Neural progenitor cell (in vitro differentiated cells): ENCODE results near the gene MEG3. TPM values are rescaled to one million over a fixed set of nuclear protein-coding genes. Genes with fewer than 3 reads are reported as not detected.

Experiments used
- DNase-seq: peaks from one replicate; pipeline ENCODE4 v3.0.0-alpha.2; 2016; ENCODE audit warnings: low spot score
- H2AFZ ChIP-seq: fragments of 200-600 bp; sonication (generic); replicated peaks from 2 replicates; pipeline ENCODE4 v1.6.1; 2016; ENCODE audit warnings: antibody characterized with exemption
- H3F3A ChIP-seq: fragments of 200-600 bp; sonication (generic); 2 replicates; pipeline ENCODE4 v1.6.1; 2016; ENCODE audit warnings: antibody characterized with exemption, low read depth
- H3K27ac ChIP-seq: fragments of 200-600 bp; sonication (generic); 2 replicates; pipeline ENCODE4 v1.5.1; 2016; ENCODE audit warnings: mild to moderate bottlenecking
- H3K27me3 ChIP-seq: fragments of 200-600 bp; sonication (generic); 2 replicates; pipeline ENCODE4 v1.6.1; 2016; ENCODE audit warnings: mild to moderate bottlenecking, moderate library complexity
- H3K36me3 ChIP-seq: fragments of 200-600 bp; sonication (generic); 2 replicates; pipeline ENCODE4 v1.5.1; 2016
- H3K4me1 ChIP-seq: fragments of 200-600 bp; sonication (generic); 2 replicates; pipeline ENCODE4 v1.6.1; 2016; ENCODE audit warnings: mixed run types
- H3K4me2 ChIP-seq: fragments of 200-600 bp; sonication (generic); 2 replicates; pipeline ENCODE4 v1.6.1; 2016
- H3K4me3 ChIP-seq: fragments of 200-600 bp; sonication (generic); 2 replicates; pipeline ENCODE4 v1.5.1; 2016
- H3K79me2 ChIP-seq: fragments of 200-600 bp; sonication (generic); 2 replicates; pipeline ENCODE4 v1.6.1; 2016; ENCODE audit warnings: low read depth
- H3K9ac ChIP-seq: fragments of 200-600 bp; sonication (generic); 2 replicates; pipeline ENCODE4 v1.6.1; 2016
- H3K9me3 ChIP-seq: fragments of 200-600 bp; sonication (generic); 2 replicates; pipeline ENCODE4 v1.5.1; 2016; ENCODE audit warnings: low read depth
- H4K20me1 ChIP-seq: fragments of 200-600 bp; sonication (generic); 2 replicates; pipeline ENCODE4 v1.6.1; 2016; ENCODE audit warnings: low read depth
- H3K27ac Mint-ChIP-seq: 3 replicates; pipeline ENCODE4 v1.8.0; 2021; ENCODE audit warnings: mixed read lengths
- H3K27me3 Mint-ChIP-seq: 2 replicates; pipeline ENCODE4 v1.8.0; 2022; ENCODE audit warnings: low read depth, mild to moderate bottlenecking, inconsistent platforms, moderate library complexity, mixed read lengths; ENCODE audit not compliant: insufficient read depth
- H3K36me3 Mint-ChIP-seq: 3 replicates; pipeline ENCODE4 v1.8.0; 2021; ENCODE audit warnings: mixed read lengths
- H3K4me1 Mint-ChIP-seq: 3 replicates; pipeline ENCODE4 v1.8.0; 2021; ENCODE audit warnings: mixed read lengths
- H3K4me3 Mint-ChIP-seq: 3 replicates; pipeline ENCODE4 v1.8.0; 2021; ENCODE audit warnings: mild to moderate bottlenecking, moderate library complexity, mixed read lengths
- H3K9me3 Mint-ChIP-seq: 3 replicates; pipeline ENCODE4 v1.8.0; 2020; ENCODE audit warnings: mixed read lengths
- EZH2 ChIP-seq: fragments of 200-600 bp; sonication (generic); IDR thresholded peaks from 2 replicates; pipeline ENCODE4 v1.6.1; 2017; ENCODE audit warnings: antibody characterized with exemption, mild to moderate bottlenecking, moderate library complexity
- EZH2phosphoT487 ChIP-seq: fragments of 200-600 bp; sonication (generic); IDR thresholded peaks from 2 replicates; pipeline ENCODE4 v1.6.1; 2017; ENCODE audit warnings: antibody characterized with exemption
- total RNA-seq: library from RNA; depleted of rRNA; stranded (reverse); fragments of >200 nt; gene quantifications from 2 replicates; pipeline ENCODE4 v1.2.3, GENCODE V29; 2015; ENCODE audit warnings: low replicate concordance
- TF ChIP-seq, protein P1 (sequence below): fragments of 200-600 bp; sonication (generic); IDR thresholded peaks from 2 replicates; pipeline ENCODE4 v1.5.1; 2017; ENCODE audit warnings: antibody characterized with exemption, mild to moderate bottlenecking

The MEG3 gene
- total RNA-seq, 1 donor from 2014 or later = 10.6 TPM

DNA sequence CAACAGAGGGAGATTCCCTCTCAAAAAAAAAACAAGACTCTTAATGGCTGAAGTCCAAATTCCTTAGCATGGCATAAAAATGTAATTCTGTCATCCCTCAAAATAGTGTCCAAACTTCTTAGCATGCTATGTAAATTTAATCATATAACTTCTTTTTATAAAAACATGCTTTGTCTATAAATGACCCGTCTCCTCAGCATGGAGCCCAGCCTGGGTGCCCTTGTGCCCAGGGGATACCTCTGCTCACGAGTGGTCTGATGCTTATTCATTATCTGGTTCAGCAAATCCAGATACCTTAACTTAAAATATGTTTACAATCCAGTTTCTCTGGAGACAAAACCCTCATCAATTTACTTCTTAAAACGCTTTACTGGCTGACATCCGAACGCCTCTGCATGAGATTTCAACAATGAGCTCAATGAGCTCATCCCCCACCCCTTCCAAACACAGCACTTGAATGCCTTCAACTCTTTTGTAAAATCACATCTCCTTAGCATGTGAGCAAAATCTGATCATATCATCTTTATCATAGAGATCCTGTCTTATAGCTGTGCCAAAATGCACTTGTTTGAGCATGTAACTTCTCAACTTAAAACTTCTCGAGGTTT is 61.9 kb downstream of the MEG3 start:
- no peaks in the 10 kb centered on the region for H3F3A ChIP-seq
- no peak overlapping the region for H3K27ac Mint-ChIP-seq
- peaks cover 20% of the 10 kb centered on the region for H3K9me3 Mint-ChIP-seq
- H3K27ac ChIP-seq = no peak overlapping the region
- H3K4me2 ChIP-seq = peak overlapping the region; percentile 41
- no peaks in the 10 kb centered on the region for H4K20me1 ChIP-seq
- H3K9me3 ChIP-seq = no peaks in the 10 kb centered on the region
- no peak overlapping the region for H3K4me3 ChIP-seq
- H3K27me3 Mint-ChIP-seq = peaks cover 2% of the 10 kb centered on the region
- H3K4me1 ChIP-seq = peaks cover 21% of the 10 kb centered on the region
- no peaks in the 10 kb centered on the region for H3K79me2 ChIP-seq
- TF ChIP-seq EZH2phosphoT487 (no peak), EZH2 (no peak)
- TF ChIP-seq, protein P1, sequence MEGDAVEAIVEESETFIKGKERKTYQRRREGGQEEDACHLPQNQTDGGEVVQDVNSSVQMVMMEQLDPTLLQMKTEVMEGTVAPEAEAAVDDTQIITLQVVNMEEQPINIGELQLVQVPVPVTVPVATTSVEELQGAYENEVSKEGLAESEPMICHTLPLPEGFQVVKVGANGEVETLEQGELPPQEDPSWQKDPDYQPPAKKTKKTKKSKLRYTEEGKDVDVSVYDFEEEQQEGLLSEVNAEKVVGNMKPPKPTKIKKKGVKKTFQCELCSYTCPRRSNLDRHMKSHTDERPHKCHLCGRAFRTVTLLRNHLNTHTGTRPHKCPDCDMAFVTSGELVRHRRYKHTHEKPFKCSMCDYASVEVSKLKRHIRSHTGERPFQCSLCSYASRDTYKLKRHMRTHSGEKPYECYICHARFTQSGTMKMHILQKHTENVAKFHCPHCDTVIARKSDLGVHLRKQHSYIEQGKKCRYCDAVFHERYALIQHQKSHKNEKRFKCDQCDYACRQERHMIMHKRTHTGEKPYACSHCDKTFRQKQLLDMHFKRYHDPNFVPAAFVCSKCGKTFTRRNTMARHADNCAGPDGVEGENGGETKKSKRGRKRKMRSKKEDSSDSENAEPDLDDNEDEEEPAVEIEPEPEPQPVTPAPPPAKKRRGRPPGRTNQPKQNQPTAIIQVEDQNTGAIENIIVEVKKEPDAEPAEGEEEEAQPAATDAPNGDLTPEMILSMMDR = no peak
- no peak overlapping the region for H3K9ac ChIP-seq
- no peaks in the 10 kb centered on the region for H3K36me3 ChIP-seq
- DNase-seq = no peak
- H3K4me1 Mint-ChIP-seq = peaks cover 9% of the 10 kb centered on the region
- peak overlapping the region; percentile 27 for H2AFZ ChIP-seq
- no peak overlapping the region for H3K4me3 Mint-ChIP-seq
- no peaks in the 10 kb centered on the region for H3K36me3 Mint-ChIP-seq
- no peaks in the 10 kb centered on the region for H3K27me3 ChIP-seq

DNA sequence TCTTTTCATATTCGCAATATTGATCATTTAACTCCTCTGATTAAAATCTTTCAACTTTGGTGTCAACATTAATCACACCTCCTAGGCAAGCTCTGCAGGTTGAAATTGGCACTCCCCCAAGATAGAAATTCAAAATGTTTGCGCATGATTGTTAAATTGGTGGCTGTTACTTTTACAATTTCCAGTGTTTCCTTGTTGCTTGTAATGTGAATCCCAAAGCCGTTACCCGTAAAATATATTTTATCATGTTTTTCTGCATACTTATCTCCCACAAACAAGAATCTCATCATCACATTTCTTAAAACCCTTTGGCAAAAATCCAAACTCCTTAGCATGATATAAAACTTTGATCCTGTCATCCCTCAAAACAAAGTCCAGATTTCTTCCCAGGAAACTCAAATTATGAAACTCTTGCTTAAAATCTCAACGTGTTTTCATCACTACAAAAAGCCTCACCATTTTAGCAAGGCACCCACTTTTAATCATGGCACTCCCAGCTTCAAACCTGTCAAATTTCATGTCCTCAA is 62.9 kb downstream of the MEG3 start:
- no peak overlapping the region for H3K4me3 Mint-ChIP-seq
- H3K27ac Mint-ChIP-seq = no peak overlapping the region
- H3K36me3 ChIP-seq = no peaks in the 10 kb centered on the region

DNA sequence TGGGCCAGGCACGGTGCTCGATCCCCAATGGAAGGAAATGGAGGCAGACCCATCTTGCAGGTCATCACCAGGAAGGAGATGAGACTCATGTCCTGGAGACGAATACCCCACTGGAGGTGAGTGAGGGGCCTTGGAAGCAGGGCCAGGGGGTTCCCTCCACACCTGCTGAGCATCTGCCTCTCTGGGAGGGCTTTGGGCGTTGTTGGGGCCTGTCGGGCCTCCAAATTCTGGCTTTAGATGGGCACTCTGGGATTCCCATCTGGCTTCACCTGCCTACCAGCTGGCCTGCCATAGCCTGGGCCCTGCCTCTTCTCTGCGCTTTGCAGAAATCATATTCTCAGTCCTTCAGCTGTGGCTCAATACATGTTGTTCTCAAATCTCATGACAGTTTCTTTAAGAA is 63.7 kb downstream of the MEG3 start:
- TF ChIP-seq, protein P1 = no peak
- no peak for TF ChIP-seq EZH2phosphoT487
- TF ChIP-seq EZH2 = no peak

More for the DNA sequence above, 62.9 kb downstream of the MEG3 start:
- Histone ChIP-seq H2AFZ (no peak overlapping the region), H3K79me2 (no peaks in the 10 kb centered on the region), H3K9me3 (no peaks in the 10 kb centered on the region), H3K4me1 (peaks cover 21% of the 10 kb centered on the region), H3K4me3 (no peak overlapping the region), H3K27me3 (no peaks in the 10 kb centered on the region), H3K9ac (no peak overlapping the region), H3K4me2 (no peak overlapping the region), H3F3A (no peaks in the 10 kb centered on the region), H4K20me1 (no peaks in the 10 kb centered on the region), H3K27ac (no peak overlapping the region)
- no peak for DNase-seq
- peaks cover 2% of the 10 kb centered on the region for H3K27me3 Mint-ChIP-seq
- peaks cover 11% of the 10 kb centered on the region for H3K9me3 Mint-ChIP-seq
- peaks cover 12% of the 10 kb centered on the region for H3K4me1 Mint-ChIP-seq
- no peaks in the 10 kb centered on the region for H3K36me3 Mint-ChIP-seq
- TF ChIP-seq, protein P1 = no peak
- TF ChIP-seq EZH2phosphoT487 (no peak), EZH2 (no peak)

More for the DNA sequence above, 63.7 kb downstream of the MEG3 start:
- peaks cover 21% of the 10 kb centered on the region for H3K4me1 ChIP-seq
- no peak overlapping the region for H2AFZ ChIP-seq
- H3K27me3 ChIP-seq = no peaks in the 10 kb centered on the region
- H3K4me2 ChIP-seq = no peak overlapping the region
- H3K36me3 ChIP-seq = no peaks in the 10 kb centered on the region
- H3F3A ChIP-seq = no peaks in the 10 kb centered on the region
- Mint-ChIP-seq H3K27ac (no peak overlapping the region), H3K4me3 (no peak overlapping the region), H3K27me3 (peaks cover 2% of the 10 kb centered on the region), H3K9me3 (peaks cover 4% of the 10 kb centered on the region), H3K36me3 (no peaks in the 10 kb centered on the region), H3K4me1 (peaks cover 12% of the 10 kb centered on the region)
- H3K79me2 ChIP-seq = no peaks in the 10 kb centered on the region
- H3K9ac ChIP-seq = no peak overlapping the region
- no peak for DNase-seq
- H3K27ac ChIP-seq = no peak overlapping the region
- H3K4me3 ChIP-seq = no peak overlapping the region
- H4K20me1 ChIP-seq = no peaks in the 10 kb centered on the region
- H3K9me3 ChIP-seq = no peaks in the 10 kb centered on the region
